Esophagus squamous epithelium (tissue), 5 donors: ENCODE data around the gene GNAT2. TPM values are rescaled to one million over a fixed set of nuclear protein-coding genes. Genes with fewer than 3 reads are reported as not detected.
A peak's percentile ranks its signal among the peaks of the same experiment; 100 is the strongest.

ENCODE experiments used
- DNase-seq: peaks from one replicate; lab custom pipeline; 2025; lab: John Stamatoyannopoulos, UW
- H3K27ac ChIP-seq, 4 donors: fragments of 200-600 bp; sonication (generic); one replicate each; pipeline ENCODE4 v1.5.1; 2016 to 2019; ENCODE audit warnings: mild to moderate bottlenecking in 1 of 4
- H3K27me3 ChIP-seq, 4 donors: fragments of 200-600 bp; sonication (generic); 1 replicate in 3 of 4; 2 replicates in 1 of 4; pipeline versions ENCODE4 v1.5.1 to v1.6.0; 2017 to 2021; ENCODE audit warnings: antibody characterized with exemption in 1 of 4
- H3K36me3 ChIP-seq, 3 donors: fragments of 200-600 bp; sonication (generic); one replicate each; pipeline ENCODE4 v1.5.1; 2016 to 2019
- H3K4me1 ChIP-seq, 3 donors: fragments of 200-600 bp; sonication (generic); one replicate each; pipeline ENCODE4 v1.5.1; 2017 to 2019
- H3K4me3 ChIP-seq, 4 donors: fragments of 200-600 bp; sonication (generic); 1 replicate in 3 of 4; 2 replicates in 1 of 4; pipeline ENCODE4 v1.5.1; 2016 to 2019; ENCODE audit warnings: mild to moderate bottlenecking in 2 of 4, moderate library complexity in 1 of 4
- H3K9me3 ChIP-seq, 3 donors: fragments of 200-600 bp; sonication (generic); one replicate each; pipeline ENCODE4 v1.5.1; 2016 to 2019
- POLR2A ChIP-seq, 4 donors: fragments of 450-650 bp; IDR thresholded peaks; one replicate each; pipeline ENCODE4 v1.6.1; 2017; ENCODE audit warnings: antibody characterized with exemption in 4 of 4, mild to moderate bottlenecking in 4 of 4, moderate library complexity in 3 of 4
- WGBS, 2 donors: methylation state at CpG; one replicate each; pipeline ENCODE4 v1.1.5; 2018; 5-methylcytosine and 5-hydroxymethylcytosine counted together
- intact Hi-C: fragments of 100-400 bp; cut with DNase I; formaldehyde crosslinking; loops from one replicate; pipeline ENCODE4 v1.15.0; 2022
- total RNA-seq, 4 donors: library from RNA; depleted of rRNA; stranded (reverse); fragments of >200 nt; gene quantifications; one replicate each; pipeline ENCODE4 v1.1.0, GENCODE V29; 2016
- TF ChIP-seq, protein P1 (sequence below), 6 experiments: fragments of 450-650 bp in 4 of 6; fragments of 200-600 bp in 2 of 6; sonication (generic) in 2 of 6; IDR thresholded peaks; one replicate each; pipeline ENCODE4 v1.5.1; 2016 to 2019; ENCODE audit warnings: antibody characterized with exemption in 6 of 6, mild to moderate bottlenecking in 4 of 6, moderate library complexity in 4 of 6
- donor health status: DM: yes; HTN: yes; CAD: no.

Gene GNAT2
- total RNA-seq, 4 donors from 2014 or later = not detected

DNA sequence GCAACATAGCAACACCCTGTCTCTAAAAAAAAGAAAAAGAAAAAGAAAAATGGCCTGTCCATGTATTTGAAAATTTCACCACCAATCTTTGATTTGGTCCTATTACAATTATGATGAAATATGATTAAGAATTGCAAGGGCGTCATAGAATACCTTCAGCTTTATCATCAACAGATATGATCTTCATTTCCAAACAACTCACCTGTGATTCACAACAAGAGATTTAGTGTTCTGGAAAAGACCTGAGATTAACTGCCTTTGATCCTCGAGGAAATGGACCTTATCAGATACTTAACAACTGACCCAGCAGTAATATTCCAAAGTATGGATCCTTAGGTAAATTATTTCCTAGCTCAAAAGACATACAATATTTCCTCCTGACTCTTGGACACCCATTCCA, 33.0 kb upstream of the GNAT2 start:
- WGBS, 2 donors = 66 to 74% methylated on average over 2 of the region's 2 CpGs
- intact Hi-C loops = no loop called here
- no peaks in the 10 kb centered on the region for H3K36me3 ChIP-seq

GRCh38 chr1:109650609-109651008, 31.2 kb upstream of the GNAT2 start:
- H3K36me3 ChIP-seq = no peaks in the 10 kb centered on the region
- no peak for TF ChIP-seq POLR2A (IDR thresholded peaks at IDR 0.05)
- TF ChIP-seq, protein P1, sequence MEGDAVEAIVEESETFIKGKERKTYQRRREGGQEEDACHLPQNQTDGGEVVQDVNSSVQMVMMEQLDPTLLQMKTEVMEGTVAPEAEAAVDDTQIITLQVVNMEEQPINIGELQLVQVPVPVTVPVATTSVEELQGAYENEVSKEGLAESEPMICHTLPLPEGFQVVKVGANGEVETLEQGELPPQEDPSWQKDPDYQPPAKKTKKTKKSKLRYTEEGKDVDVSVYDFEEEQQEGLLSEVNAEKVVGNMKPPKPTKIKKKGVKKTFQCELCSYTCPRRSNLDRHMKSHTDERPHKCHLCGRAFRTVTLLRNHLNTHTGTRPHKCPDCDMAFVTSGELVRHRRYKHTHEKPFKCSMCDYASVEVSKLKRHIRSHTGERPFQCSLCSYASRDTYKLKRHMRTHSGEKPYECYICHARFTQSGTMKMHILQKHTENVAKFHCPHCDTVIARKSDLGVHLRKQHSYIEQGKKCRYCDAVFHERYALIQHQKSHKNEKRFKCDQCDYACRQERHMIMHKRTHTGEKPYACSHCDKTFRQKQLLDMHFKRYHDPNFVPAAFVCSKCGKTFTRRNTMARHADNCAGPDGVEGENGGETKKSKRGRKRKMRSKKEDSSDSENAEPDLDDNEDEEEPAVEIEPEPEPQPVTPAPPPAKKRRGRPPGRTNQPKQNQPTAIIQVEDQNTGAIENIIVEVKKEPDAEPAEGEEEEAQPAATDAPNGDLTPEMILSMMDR (IDR thresholded peaks at IDR 0.05) = no peak
- 81 to 83% methylated on average over 3 of the region's 3 CpGs for WGBS, 2 donors
- H3K9me3 ChIP-seq = no peaks in the 10 kb centered on the region
- no peak overlapping the region for H3K27ac ChIP-seq
- no peaks in the 10 kb centered on the region for H3K27me3 ChIP-seq
- intact Hi-C loops = no loop called here
- DNase-seq = no peak
- peaks cover 0 to 22% (median 11%) of the 10 kb centered on the region in 3 donors for H3K4me1 ChIP-seq
- no peak overlapping the region for H3K4me3 ChIP-seq

More for the DNA sequence above, 33.0 kb upstream of the GNAT2 start:
- DNase-seq = no peak
- no peaks in the 10 kb centered on the region for H3K9me3 ChIP-seq
- H3K27me3 ChIP-seq = no peaks in the 10 kb centered on the region
- no peak overlapping the region for H3K27ac ChIP-seq
- H3K4me1 ChIP-seq = peaks cover 0 to 36% (median 16%) of the 10 kb centered on the region in 3 donors
- H3K4me3 ChIP-seq = no peak overlapping the region
- TF ChIP-seq, protein P1 (IDR thresholded peaks at IDR 0.05) = no peak
- no peak for TF ChIP-seq POLR2A (IDR thresholded peaks at IDR 0.05)

- H3K4me1 ChIP-seq = peaks cover 0 to 11% (median under 1%) of the 10 kb centered on the region in 3 donors
- 50 to 68% methylated on average over 4 of the region's 4 CpGs for WGBS, 2 donors
- TF ChIP-seq POLR2A (IDR thresholded peaks at IDR 0.05) = no peak
- TF ChIP-seq, protein P1 (IDR thresholded peaks at IDR 0.05) = peak in 3 of 6 experiments; percentile 4 to 10 (median 10)
- no peaks in the 10 kb centered on the region for H3K27me3 ChIP-seq
- DNase-seq = no peak
- intact Hi-C loops = no loop called here
- H3K27ac ChIP-seq = no peak overlapping the region
- H3K9me3 ChIP-seq = no peaks in the 10 kb centered on the region
- no peaks in the 10 kb centered on the region for H3K36me3 ChIP-seq
- peak overlapping the region in 2 of 4 donors; percentile 15 to 43 for H3K4me3 ChIP-seq
Observed at GRCh38 chr1:109649491-109649914, 30.1 kb upstream of the GNAT2 start.

DNA sequence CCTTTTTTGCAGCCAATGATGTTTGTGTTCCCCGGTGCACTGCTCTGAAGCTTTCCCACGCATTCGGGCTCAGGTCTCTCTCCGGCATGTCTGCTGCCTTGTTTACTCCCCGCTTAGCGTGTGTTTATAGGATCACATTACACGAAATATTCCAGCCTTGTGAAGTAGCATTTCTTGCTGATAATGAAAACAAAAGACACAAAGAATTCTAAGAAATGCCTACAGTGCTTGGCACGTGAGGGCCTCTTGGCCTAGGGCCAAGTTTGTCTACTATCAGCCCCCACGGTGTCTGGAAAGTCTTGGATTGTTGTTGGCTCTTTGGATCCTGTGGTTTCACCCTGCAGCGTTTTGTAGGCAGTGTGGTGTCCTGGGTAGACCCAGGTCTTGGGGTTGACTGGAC, 25.3 kb upstream of the GNAT2 start:
- TF ChIP-seq, protein P1 (IDR thresholded peaks at IDR 0.05) = no peak
- Histone ChIP-seq H3K9me3 (no peaks in the 10 kb centered on the region), H3K36me3 (no peaks in the 10 kb centered on the region), H3K27ac (no peak overlapping the region), H3K27me3 (no peaks in the 10 kb centered on the region), H3K4me1 (peaks cover 0 to 15% (median 7%) of the 10 kb centered on the region in 3 donors), H3K4me3 (no peak overlapping the region)
- intact Hi-C loops = loop anchor here (5.0 kb wide), 2 partner anchors 128 to 338 kb away; partner anchors contain the start of gene AHCYL1
- no CpG with 5 or more reads among the region's 10 CpGs for WGBS, 2 donors
- DNase-seq = no peak

GRCh38 chr1:109643385-109644230, 24.2 kb upstream of the GNAT2 start:
- H3K9me3 ChIP-seq = no peaks in the 10 kb centered on the region
- peak overlapping the region in 1 of 4 donors; percentile 29 for H3K4me3 ChIP-seq
- intact Hi-C loops = loop anchor here (5.0 kb wide), 2 partner anchors 129 to 339 kb away; partner anchors contain the start of gene AHCYL1
- no peaks in the 10 kb centered on the region for H3K36me3 ChIP-seq
- no peak for DNase-seq
- WGBS, 2 donors = 67 to 76% methylated on average over 9 to 15 of the region's 32 CpGs
- peaks cover 0 to 15% (median 7%) of the 10 kb centered on the region in 3 donors for H3K4me1 ChIP-seq
- H3K27me3 ChIP-seq = no peaks in the 10 kb centered on the region
- H3K27ac ChIP-seq = no peak overlapping the region
- no peak for TF ChIP-seq POLR2A (IDR thresholded peaks at IDR 0.05)
- TF ChIP-seq, protein P1 (IDR thresholded peaks at IDR 0.05) = peak; percentile 90 to 96 (median 92)
